Vagina (tissue), 2 donors: ENCODE measurements around the gene NPAS1.

ENCODE experiments used
- CTCF ChIP-seq, 3 experiments: fragments of 450-650 bp in 2 of 3; fragments of 200-600 bp in 1 of 3; sonication (generic) in 1 of 3; IDR thresholded peaks; one replicate each; pipeline ENCODE4 v1.5.1; 2017 to 2019; ENCODE audit warnings: antibody characterized with exemption in 3 of 3, mild to moderate bottlenecking in 2 of 3, moderate library complexity in 2 of 3
- POLR2A ChIP-seq, 2 donors: fragments of 450-650 bp; IDR thresholded peaks; one replicate each; pipeline ENCODE4 v1.6.1; 2017; ENCODE audit warnings: antibody characterized with exemption in 2 of 2, mild to moderate bottlenecking in 2 of 2, moderate library complexity in 2 of 2

GRCh38 chr19:47089767-47090350 lies 70.2 kb downstream of the NPAS1 start:
- TF ChIP-seq CTCF (IDR thresholded peaks at IDR 0.05) (no peak), POLR2A (IDR thresholded peaks at IDR 0.05) (no peak)
